Kasumi-1 (cell line): ENCODE measurements around the gene YWHAE.
"Not testable (repeated sequence)": the region's sequence is repeated elsewhere in the genome, so short reads cannot be mapped to it uniquely, and the experiment has no call there.

ENCODE experiments used
- DNase-seq, 2 experiments: peaks; one replicate each; lab custom pipeline; 2025; lab: John Stamatoyannopoulos, UW

The YWHAE gene

GRCh38 chr17:1399679-1400512 is at the start of gene YWHAE:
TSS of gene YWHAE (minus strand) at chr17:1400222. CDS start at chr17:1400110, 112 bp downstream.
- DNase-seq: peak; percentile 66 to 81

GRCh38 chr17:1449412-1449967 is 49.5 kb upstream of the YWHAE start:
- DNase-seq: peak in 1 of 2 experiments; percentile 11

- peak; percentile 32 to 41 for DNase-seq
Measured at GRCh38 chr17:1447052-1447451, 47.0 kb upstream of the YWHAE start.

GRCh38 chr17:1446201-1446600 is 46.2 kb upstream of the YWHAE start:
- DNase-seq: no peak

- not testable (repeated sequence) for DNase-seq
Measured at GRCh38 chr17:1445695-1446094, 45.7 kb upstream of the YWHAE start.

GRCh38 chr17:1442721-1443120 is 42.7 kb upstream of the YWHAE start:
- not testable (repeated sequence) for DNase-seq

- DNase-seq: no peak
Measured at GRCh38 chr17:1442187-1442586, 42.2 kb upstream of the YWHAE start.

GRCh38 chr17:1440921-1441320 is 40.9 kb upstream of the YWHAE start:
- no peak for DNase-seq

- no peak for DNase-seq
Measured at GRCh38 chr17:1438593-1439083, 38.6 kb upstream of the YWHAE start.

GRCh38 chr17:1435326-1435725 is 35.3 kb upstream of the YWHAE start:
- DNase-seq: no peak

GRCh38 chr17:1434150-1434549 is 34.1 kb upstream of the YWHAE start:
- DNase-seq: no peak

GRCh38 chr17:1431631-1432104 is 31.6 kb upstream of the YWHAE start:
- DNase-seq: no peak

- DNase-seq: no peak
Measured at GRCh38 chr17:1423456-1424135, 23.6 kb upstream of the YWHAE start.

GRCh38 chr17:1422885-1423284 is 22.9 kb upstream of the YWHAE start:
- no peak for DNase-seq

GRCh38 chr17:1421470-1421869 is 21.4 kb upstream of the YWHAE start:
- DNase-seq: no peak

- DNase-seq: no peak
Measured at GRCh38 chr17:1420981-1421380, 21.0 kb upstream of the YWHAE start.

GRCh38 chr17:1420163-1420562 is 20.1 kb upstream of the YWHAE start:
- DNase-seq: no peak

- not testable (repeated sequence) for DNase-seq
Measured at GRCh38 chr17:1418476-1418875, 18.5 kb upstream of the YWHAE start.

- no peak for DNase-seq
Measured at GRCh38 chr17:1416414-1416813, 16.4 kb upstream of the YWHAE start.

- DNase-seq: no peak
Measured at GRCh38 chr17:1414634-1415033, 14.6 kb upstream of the YWHAE start.

- no peak for DNase-seq
Measured at GRCh38 chr17:1414001-1414574, 14.1 kb upstream of the YWHAE start.

GRCh38 chr17:1413281-1413791 is 13.3 kb upstream of the YWHAE start:
- no peak for DNase-seq
